Measurements from ENCODE around the gene ADSS1.

The ADSS1 gene

GRCh38 chr14:104687601-104688504, 36.2 kb upstream of the ADSS1 start:
- DNase-seq (ENCODE audit: low read depth in 2 of 2) = no peak

DNA sequence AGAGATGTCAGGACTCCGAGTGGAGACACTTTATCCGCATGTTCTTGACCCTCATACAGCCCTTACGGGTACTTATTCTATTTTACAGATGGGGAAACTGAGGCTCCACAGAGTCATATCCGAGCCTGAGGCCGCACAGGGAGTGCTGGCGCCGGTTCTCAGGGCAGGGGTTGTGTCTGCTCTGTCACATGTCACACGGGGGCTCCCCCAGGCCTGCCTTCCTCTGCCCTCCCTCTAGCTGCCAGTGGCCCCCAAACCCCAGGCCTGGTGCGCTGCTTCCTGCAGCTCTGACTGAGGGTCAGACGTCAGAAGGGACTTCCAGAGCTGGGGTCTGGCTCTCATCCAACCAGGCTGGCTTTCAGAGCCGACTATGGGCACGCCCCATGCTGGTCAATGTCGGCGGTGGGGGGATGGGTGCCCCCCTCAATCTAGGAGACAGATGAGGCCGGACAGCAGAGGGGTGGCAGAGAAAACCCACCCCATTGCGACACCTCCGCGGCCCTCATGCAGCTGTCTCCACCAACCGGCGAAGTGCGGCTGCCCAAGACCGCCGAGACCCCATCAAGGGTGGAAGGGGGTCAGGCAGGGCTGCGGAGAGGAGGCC, 35.4 kb upstream of the ADSS1 start:
- DNase-seq (ENCODE audit: low read depth in 2 of 2) = no peak

DNA sequence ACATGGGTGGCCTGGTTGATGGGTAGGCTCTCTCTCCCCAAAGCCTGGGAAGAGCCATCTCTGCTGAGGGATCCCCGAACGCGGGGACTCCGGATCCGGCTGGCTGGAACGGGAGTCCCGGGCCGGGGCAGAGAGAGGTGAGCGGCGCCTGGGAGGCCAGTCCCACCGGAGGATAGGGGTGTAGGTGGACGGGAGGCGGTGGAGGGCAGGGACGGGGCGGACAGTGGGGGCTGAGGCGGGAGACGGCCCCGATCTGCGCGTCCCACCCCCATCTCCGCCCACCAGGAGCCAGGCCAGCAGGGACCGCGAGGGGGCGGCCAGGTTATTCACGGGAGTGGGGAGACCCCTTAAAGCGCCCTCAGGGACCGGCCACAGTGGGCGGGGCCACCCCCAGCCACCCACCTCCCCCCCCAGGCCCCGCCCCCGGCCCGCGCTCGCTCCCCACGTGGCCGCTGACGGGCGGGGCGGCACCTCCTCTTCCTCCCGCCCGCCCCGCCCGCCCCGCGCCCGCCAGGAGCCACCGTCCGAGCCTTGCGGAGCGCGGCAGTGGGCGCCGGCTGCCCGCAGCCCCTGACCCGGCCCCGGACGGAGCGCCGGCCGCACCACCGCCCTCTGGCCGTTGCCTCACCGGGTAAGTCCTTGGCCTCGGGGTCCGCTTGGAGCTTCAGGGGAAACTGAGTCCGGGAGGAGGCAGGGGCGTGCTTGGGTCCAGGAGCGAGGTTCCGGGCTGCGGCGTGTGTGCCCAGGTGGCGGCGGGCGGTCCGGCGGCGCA, 34.7 kb upstream of the ADSS1 start, which contains the start of gene INF2:
Gene INF2 (plus strand): TSS at position 510 of the 772 bp plus-strand sequence. CDS start 11,748 bp downstream, outside the sequence.
- DNase-seq (ENCODE audit: low read depth in 2 of 2) = no peak

DNA sequence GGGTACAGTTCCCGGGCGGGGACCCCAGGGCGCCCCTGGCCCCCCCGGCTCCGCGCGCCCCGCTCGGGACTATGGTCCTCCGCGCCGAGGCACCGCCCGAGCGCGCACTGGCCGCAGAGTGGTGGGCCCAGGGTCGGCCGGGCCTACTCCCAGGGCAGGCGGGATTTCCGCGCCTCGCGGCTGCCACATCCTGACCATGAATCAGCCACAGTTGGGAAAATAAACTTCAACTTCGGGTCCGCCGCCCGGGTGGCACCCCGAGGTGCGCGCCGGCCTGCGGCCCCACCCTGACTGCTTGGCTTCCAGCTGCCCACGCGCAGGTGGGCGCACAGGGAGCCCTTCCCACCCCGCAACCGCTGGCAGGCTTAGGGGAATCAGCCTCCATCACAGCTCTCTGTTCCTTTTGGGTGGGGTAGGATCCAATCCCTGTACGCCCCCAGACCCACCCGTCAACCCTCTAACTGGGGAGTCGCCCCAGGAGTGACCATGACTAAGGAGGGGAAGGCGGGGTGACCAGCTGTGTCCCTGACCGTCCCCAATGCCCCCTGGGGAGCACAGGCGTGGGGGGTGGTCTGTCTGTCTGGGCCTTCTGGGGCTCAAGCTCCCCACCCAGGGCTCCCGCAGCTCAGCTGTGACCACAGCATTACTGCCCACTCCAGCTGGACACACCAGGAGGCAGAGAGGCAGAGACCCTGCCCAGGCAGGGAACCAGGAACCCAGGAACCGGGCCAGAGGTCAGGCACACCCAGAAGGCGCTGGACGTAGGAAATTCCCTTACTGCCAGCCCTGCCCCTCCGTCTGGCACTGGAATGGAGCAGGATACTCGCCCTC, 33.9 kb upstream of the ADSS1 start:
- DNase-seq (ENCODE audit: low read depth in 2 of 2) = no peak

- no peak for DNase-seq (ENCODE audit: low read depth in 2 of 2)
Observed at GRCh38 chr14:104690861-104691455, 33.1 kb upstream of the ADSS1 start.

DNA sequence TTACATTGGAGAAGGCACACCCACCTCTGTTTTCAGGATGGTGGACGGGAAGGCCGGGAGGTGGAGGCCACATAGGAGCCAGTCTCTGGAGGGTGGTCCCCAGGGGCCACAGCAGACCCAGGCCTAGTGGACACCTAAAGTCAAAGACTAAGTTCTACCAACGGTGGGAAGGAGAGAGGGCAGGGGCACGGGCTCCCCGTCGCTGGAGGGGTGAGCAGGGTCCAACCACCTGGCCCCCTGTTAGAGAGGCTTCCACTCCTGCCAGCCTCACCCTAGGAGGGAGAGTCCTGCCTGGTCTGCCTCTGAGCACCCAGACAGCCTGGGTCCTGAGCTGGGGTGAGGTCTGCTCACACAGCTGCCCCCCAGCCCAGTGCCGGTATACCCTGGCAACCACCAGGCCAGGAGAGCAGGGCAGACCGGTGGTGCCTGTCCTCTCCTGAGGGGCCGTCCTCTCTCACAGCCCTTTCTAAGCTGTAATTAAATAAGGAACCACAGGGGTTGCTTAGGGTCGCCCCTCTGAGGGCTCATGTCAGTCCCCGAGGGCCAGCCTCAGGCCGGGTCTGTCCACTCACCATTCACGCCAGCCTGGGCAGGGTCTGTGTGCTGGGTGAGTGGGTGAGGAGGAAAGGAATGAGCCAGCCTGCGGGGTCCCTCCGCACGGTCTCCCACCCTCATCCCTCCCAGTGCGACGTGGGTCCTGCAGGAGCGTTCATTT, 32.3 kb upstream of the ADSS1 start:
- no peak for DNase-seq (ENCODE audit: low read depth in 2 of 2)

DNA sequence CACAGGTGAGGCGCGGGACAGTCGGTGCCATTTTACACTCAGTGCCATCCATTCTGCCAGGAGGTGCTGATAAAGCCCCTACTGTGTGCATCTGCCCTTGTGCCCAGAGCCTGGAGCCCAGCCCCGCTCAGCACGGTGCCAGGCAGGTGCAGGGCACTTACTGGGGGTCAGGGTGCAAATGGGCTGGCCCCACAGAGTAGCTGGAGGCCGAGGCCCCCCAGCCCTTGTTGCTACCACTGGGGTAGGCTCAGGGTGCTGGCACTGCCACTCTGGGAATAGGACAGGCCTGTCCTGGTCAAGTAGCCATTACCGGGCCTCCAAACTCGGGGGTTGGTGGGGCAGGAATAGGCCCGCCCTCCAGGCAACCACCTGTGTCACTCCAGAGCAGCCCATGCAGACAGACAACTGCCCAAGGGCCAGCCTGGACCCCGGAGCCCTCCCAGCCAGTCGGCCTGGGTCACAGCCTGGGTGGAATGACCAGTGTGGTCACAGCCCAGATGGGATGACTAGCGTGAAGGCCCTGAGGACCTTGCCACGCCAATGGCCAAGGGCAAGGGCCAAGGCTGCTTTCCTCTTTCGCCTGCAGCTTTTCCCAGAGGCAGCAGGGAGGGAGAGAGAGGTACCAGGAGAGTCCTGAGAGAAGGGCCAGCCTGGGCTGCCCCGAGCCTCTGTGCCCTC, 31.6 kb upstream of the ADSS1 start:
- no peak for DNase-seq (ENCODE audit: low read depth in 2 of 2)

- no peak for DNase-seq (ENCODE audit: low read depth in 2 of 2)
Observed at GRCh38 chr14:104692939-104693315, 31.1 kb upstream of the ADSS1 start.

- DNase-seq (ENCODE audit: low read depth in 2 of 2) = no peak
Observed at GRCh38 chr14:104693482-104694431, 30.3 kb upstream of the ADSS1 start.

DNA sequence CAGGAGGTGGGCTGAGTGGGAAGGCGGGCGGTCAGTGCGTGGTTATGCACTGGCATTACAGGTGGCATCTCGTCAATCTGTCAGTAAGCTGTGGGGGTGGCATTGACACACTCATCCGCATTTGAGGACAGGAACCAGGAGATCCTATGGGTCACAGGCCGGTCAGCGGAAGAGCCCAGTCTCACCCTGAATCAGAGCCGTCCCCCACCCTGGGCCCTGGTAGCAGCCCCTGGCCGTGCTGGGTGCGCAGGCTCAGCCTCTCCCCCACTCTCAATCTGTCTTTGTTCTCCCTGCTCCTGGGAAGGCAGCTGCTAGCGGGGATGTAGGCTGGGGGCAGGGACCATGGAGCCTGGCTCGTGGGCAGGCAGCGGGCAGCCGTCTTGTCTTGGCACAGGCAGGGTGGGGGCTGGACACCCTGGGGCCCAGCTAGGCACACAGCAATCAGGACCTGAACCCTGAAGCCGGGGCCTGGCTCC, 29.5 kb upstream of the ADSS1 start:
- DNase-seq (ENCODE audit: low read depth in 2 of 2) = no peak

DNA sequence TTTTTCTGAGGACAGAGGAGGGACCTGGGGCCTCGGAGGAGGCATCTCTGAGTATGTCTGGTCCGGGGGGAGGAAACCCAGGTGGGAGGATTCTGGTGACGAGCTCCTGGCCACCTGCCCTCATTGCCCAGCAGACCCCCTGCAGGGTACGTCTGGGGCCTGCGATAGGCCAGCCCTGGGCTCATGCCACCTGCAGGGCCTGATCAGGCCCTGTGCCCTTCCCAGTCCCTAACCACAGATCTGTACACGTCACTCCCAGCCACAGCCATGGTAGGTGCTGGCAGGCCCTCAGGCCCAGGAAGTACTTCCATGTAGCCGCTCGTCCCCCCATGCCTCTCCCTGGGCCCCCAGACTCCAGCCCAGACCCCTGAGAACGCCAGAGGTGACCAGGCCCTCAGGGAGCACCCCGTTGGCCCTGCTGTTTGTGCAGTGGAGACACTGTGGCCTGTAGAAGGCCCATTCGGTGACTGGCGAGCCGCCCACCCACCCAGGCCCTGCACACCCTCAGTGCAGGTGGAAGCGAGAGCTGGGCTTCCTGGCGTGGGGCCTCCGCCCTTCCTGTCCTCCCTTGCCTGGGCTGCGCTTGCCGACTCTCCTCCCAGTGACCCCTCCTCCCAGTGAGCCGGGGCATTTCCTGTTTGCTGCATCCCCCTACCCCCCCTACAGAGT, 28.9 kb upstream of the ADSS1 start:
- DNase-seq (ENCODE audit: low read depth in 2 of 2) = no peak

DNA sequence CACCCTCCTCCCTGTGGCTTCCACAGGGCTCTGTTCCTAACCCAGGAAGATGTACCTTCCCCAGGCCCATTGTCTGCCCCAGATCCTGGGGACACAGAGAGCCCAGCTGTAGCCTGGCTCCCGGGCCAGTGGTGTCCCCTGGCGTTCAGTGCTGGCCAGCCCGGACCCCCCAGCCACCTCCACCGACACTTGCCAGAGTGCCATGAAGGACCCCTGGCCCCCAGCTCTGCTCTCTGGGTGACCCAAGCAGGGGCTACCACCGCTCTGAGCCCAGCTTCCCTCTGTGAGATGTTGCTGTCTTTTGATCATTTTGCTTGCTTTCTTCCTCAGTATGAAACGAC, 28.4 kb upstream of the ADSS1 start:
- DNase-seq (ENCODE audit: low read depth in 2 of 2) = no peak

DNA sequence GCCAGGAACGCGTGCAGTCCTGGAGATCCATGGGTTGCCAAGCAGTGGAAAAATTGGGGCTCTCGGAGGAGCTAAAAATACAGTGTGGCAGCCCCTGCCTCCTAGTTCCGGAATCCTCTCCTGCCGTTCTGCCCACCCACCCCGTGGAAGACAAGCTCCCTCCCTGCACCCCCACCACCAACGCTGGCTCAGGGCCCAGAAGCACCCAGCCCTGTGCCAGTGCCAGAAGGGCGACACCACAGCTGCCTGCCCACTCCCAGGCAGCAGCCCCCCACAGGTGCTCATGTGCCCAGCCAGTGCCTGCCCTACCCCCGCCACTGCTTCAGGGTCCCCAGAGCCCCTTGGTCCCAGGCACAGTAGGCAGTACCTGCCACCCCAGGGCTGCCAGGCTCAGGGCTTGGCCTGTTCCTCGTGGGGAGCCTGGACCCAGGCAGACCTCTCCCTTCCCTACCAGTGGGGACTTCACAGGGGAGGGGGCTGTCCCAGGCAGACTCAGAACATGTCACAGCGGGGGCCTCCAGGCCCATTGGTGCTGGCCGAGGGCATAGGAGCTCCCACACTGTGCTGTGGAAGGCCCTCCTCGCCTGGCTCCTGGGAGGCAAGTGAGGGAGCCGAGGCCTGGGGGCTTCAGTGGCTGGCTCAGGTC, 27.2 kb upstream of the ADSS1 start:
- DNase-seq (ENCODE audit: low read depth in 2 of 2) = no peak

GRCh38 chr14:104697317-104697703, 26.7 kb upstream of the ADSS1 start:
- DNase-seq (ENCODE audit: low read depth in 2 of 2) = no peak

DNA sequence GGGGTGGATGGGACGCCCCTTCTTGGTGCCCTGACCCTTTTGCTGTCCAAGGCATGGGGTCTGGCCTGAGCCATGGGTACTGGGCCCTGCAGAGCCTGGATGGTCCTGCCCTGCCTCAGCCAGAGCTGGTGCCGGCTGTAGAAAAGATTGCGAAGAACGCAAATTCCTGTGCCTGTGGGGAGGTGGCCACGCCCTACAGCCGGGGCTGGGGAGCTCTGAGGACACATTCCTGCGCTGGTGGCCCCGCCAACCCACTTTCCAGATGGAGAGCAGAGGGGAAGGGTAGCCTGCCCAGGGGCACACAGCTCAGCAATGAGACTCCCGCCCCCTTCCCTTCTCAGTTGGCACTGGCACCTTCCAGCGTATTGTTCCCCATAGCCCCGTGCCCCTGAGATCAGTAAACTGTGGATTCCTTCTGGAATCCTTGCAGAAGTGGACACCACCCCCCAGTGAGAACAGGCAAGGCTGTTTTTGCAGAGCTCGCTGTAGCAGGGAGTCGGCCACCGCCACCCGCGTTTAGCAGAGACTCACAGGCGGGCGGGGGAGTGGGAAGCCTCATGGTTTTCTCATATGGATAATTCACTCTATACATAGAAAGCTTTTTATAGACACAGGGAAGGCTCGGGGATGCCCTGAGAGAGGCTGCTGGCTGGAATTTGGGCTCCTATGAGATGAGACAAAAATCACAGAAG, 26.0 kb upstream of the ADSS1 start:
- no peak for DNase-seq (ENCODE audit: low read depth in 2 of 2)

- DNase-seq (ENCODE audit: low read depth in 2 of 2) = no peak
Observed at GRCh38 chr14:104698688-104699425, 25.2 kb upstream of the ADSS1 start.

- no peak for DNase-seq (ENCODE audit: low read depth in 2 of 2)
Observed at GRCh38 chr14:104699426-104699748, 24.6 kb upstream of the ADSS1 start.
